Measurements from ENCODE around the gene SLC24A3. TPM values are rescaled to one million over a fixed set of nuclear protein-coding genes. Genes with fewer than 3 reads are reported as not detected.

SLC24A3 gene
- polyA plus RNA-seq, 1 donor (not counting 4 experiments of a cell fraction or from before 2014, with no cell fraction given): 0.17 TPM

- TF ChIP-seq EZH2 (IDR thresholded peaks at IDR 0.05; ENCODE audit: low read length) (no peak), CTCF (optimal IDR thresholded peaks at IDR 0.05 in 1 of 3, IDR thresholded peaks at IDR 0.05 in 1 of 3, conservative IDR thresholded peaks at IDR 0.05 in 1 of 3; ENCODE audit: extremely low read depth in 1 of 3, insufficient read depth in 2 of 3, low read length in 3 of 3) (no peak)
- H3K79me2 ChIP-seq (ENCODE audit: control insufficient read depth, insufficient read depth, low read length): no peaks in the 10 kb centered on the region
These were observed 436.6 kb downstream of the SLC24A3 start for GRCh38 chr20:19649041-19649440.

GRCh38 chr20:19652591-19653026, 440.2 kb downstream of the SLC24A3 start:
- H3K27me3 ChIP-seq (ENCODE audit: control insufficient read depth, extremely low read depth, insufficient read depth, low read length): peaks cover 4% of the 10 kb centered on the region
- dilution Hi-C loops (cut with MboI; ENCODE audit: extremely low pct_ligation_motif_present, low sequenced_read_pairs): no loop called here
- no peak for FAIRE-seq

More at GRCh38 chr20:19649041-19649440, 436.6 kb downstream of the SLC24A3 start:
- DNase-seq (ENCODE audit: low read depth, low spot score): no peak
- Histone ChIP-seq H3K4me1 (ENCODE audit: control insufficient read depth, extremely low read depth, insufficient read depth, low read length) (no peaks in the 10 kb centered on the region), H3K36me3 (ENCODE audit: control insufficient read depth in 2 of 2, extremely low read depth in 1 of 2, insufficient read depth in 2 of 2, low read length in 2 of 2) (no peaks in the 10 kb centered on the region), H3K27ac (ENCODE audit: control insufficient read depth, insufficient read depth, low read length) (no peak overlapping the region), H4K20me1 (ENCODE audit: control insufficient read depth, extremely low read depth, insufficient read depth, low read length) (no peaks in the 10 kb centered on the region), H2AFZ (ENCODE audit: control insufficient read depth, low read length) (no peak overlapping the region), H3K9me3 (ENCODE audit: control insufficient read depth, low read depth, low read length) (no peaks in the 10 kb centered on the region), H3K9ac (ENCODE audit: control insufficient read depth, extremely low read depth, insufficient read depth, low read length) (no peak overlapping the region), H3K4me2 (ENCODE audit: control insufficient read depth, extremely low read depth, insufficient read depth, low read depth, low read length) (no peak overlapping the region), H3K4me3 (ENCODE audit: control insufficient read depth in 2 of 3, extremely low read depth in 1 of 3, insufficient read depth in 2 of 3, low read depth in 1 of 3, low read length in 3 of 3) (no peak overlapping the region), H3K27me3 (ENCODE audit: control insufficient read depth, extremely low read depth, insufficient read depth, low read length) (no peaks in the 10 kb centered on the region), H3K9me1 (ENCODE audit: control insufficient read depth, extremely low read depth, insufficient read depth, low read length) (no peaks in the 10 kb centered on the region)
- FAIRE-seq: no peak
- dilution Hi-C loops (cut with MboI; ENCODE audit: extremely low pct_ligation_motif_present, low sequenced_read_pairs): no loop called here

More at GRCh38 chr20:19652591-19653026, 440.2 kb downstream of the SLC24A3 start:
- Histone ChIP-seq H3K4me1 (ENCODE audit: control insufficient read depth, extremely low read depth, insufficient read depth, low read length) (no peaks in the 10 kb centered on the region), H3K27ac (ENCODE audit: control insufficient read depth, insufficient read depth, low read length) (no peak overlapping the region), H3K4me3 (ENCODE audit: control insufficient read depth in 2 of 3, extremely low read depth in 1 of 3, insufficient read depth in 2 of 3, low read depth in 1 of 3, low read length in 3 of 3) (no peak overlapping the region), H4K20me1 (ENCODE audit: control insufficient read depth, extremely low read depth, insufficient read depth, low read length) (no peaks in the 10 kb centered on the region), H3K9me1 (ENCODE audit: control insufficient read depth, extremely low read depth, insufficient read depth, low read length) (no peaks in the 10 kb centered on the region), H3K4me2 (ENCODE audit: control insufficient read depth, extremely low read depth, insufficient read depth, low read depth, low read length) (no peak overlapping the region), H3K79me2 (ENCODE audit: control insufficient read depth, insufficient read depth, low read length) (no peaks in the 10 kb centered on the region), H3K9me3 (ENCODE audit: control insufficient read depth, low read depth, low read length) (no peaks in the 10 kb centered on the region), H3K36me3 (ENCODE audit: control insufficient read depth in 2 of 2, extremely low read depth in 1 of 2, insufficient read depth in 2 of 2, low read length in 2 of 2) (no peaks in the 10 kb centered on the region), H2AFZ (ENCODE audit: control insufficient read depth, low read length) (no peak overlapping the region), H3K9ac (ENCODE audit: control insufficient read depth, extremely low read depth, insufficient read depth, low read length) (no peak overlapping the region)
- TF ChIP-seq CTCF (optimal IDR thresholded peaks at IDR 0.05 in 1 of 3, IDR thresholded peaks at IDR 0.05 in 1 of 3, conservative IDR thresholded peaks at IDR 0.05 in 1 of 3; ENCODE audit: extremely low read depth in 1 of 3, insufficient read depth in 2 of 3, low read length in 3 of 3): no peak
- no peak for DNase-seq (ENCODE audit: low read depth, low spot score)
